ENCODE results near the gene DPT.

DNA sequence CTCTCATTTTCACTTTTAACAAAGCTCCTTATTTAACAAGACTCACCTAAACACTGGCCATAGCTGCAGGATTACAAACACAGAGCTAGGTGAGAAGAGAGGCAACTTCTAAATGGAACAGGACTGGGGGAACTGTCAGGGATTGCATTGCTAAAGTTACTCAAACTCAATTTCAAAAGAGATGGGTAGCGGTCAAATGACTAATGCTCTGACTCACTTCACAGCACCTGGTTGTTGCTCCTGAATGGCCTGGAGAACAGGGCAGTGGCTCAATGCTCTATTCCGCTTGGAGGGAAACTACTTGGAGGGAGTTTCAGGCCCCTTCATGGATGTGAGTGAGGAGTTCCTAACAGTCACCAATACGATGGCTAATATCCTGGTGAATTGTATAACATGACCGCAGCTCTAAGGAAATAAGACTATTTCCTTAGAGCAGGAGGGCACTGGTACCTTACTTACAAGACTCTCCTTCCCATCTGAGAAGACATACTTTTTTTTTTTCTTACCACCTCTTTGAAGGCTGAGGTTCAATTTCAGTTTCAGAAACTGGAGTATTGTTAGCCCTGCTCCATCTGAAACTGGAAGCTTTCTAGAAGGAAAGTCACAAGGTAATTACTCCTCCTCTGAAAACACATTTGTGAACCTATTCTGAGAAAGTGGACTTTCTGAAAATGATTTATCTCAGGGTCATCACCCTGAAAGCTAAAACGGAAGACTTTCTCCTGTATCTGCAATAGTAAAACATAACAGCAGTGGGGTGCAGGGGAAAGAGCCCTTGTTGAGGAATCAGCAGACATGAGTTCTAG, 9.5 kb downstream of the DPT start:
- TF ChIP-seq, protein P1, sequence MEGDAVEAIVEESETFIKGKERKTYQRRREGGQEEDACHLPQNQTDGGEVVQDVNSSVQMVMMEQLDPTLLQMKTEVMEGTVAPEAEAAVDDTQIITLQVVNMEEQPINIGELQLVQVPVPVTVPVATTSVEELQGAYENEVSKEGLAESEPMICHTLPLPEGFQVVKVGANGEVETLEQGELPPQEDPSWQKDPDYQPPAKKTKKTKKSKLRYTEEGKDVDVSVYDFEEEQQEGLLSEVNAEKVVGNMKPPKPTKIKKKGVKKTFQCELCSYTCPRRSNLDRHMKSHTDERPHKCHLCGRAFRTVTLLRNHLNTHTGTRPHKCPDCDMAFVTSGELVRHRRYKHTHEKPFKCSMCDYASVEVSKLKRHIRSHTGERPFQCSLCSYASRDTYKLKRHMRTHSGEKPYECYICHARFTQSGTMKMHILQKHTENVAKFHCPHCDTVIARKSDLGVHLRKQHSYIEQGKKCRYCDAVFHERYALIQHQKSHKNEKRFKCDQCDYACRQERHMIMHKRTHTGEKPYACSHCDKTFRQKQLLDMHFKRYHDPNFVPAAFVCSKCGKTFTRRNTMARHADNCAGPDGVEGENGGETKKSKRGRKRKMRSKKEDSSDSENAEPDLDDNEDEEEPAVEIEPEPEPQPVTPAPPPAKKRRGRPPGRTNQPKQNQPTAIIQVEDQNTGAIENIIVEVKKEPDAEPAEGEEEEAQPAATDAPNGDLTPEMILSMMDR (IDR thresholded peaks at IDR 0.05; ENCODE audit: insufficient read depth, low read depth, low read length) = no peak
- no peak for TF ChIP-seq EZH2 (IDR thresholded peaks at IDR 0.05; ENCODE audit: insufficient read depth, low read length)
